Osteoblast (primary cell): ENCODE results near the gene KIF23. TPM values are rescaled to one million over a fixed set of nuclear protein-coding genes. Genes with fewer than 3 reads are reported as not detected.

Experiments
- DNase-seq: peaks from one replicate; pipeline ENCODE4 v3.0.0; 2011; ENCODE audit warnings: low spot score, mixed read lengths; ENCODE audit not compliant: insufficient read length; ENCODE audit errors: missing footprints
- H2AFZ ChIP-seq: 2 replicates; pipeline ENCODE4 v1.6.0; 2011; ENCODE audit warnings: mild to moderate bottlenecking, low read length
- H3K27ac ChIP-seq: 2 replicates; pipeline ENCODE4 v1.5.1; 2011; ENCODE audit warnings: mild to moderate bottlenecking, low read depth, low read length, moderate library complexity
- H3K27me3 ChIP-seq: 2 replicates; pipeline ENCODE4 v1.6.0; 2012; ENCODE audit warnings: mild to moderate bottlenecking, control low read depth, inconsistent platforms, low read length, moderate library complexity; ENCODE audit not compliant: insufficient read depth
- H3K36me3 ChIP-seq: 2 replicates; pipeline ENCODE4 v1.5.1; 2011; ENCODE audit warnings: mild to moderate bottlenecking, low read length, control low read depth, moderate library complexity; ENCODE audit not compliant: insufficient read depth
- H3K4me1 ChIP-seq: 2 replicates; pipeline ENCODE4 v1.5.1; 2011; ENCODE audit warnings: mild to moderate bottlenecking, low read length, control low read depth, moderate library complexity; ENCODE audit not compliant: insufficient read depth
- H3K4me2 ChIP-seq: 2 replicates; pipeline ENCODE4 v1.6.0; 2011; ENCODE audit warnings: mild to moderate bottlenecking, low read length; ENCODE audit not compliant: insufficient read depth
- H3K4me3 ChIP-seq: fragments of 200-600 bp; sonication (generic); 3 replicates; pipeline ENCODE4 v1.5.1; 2012; ENCODE audit warnings: mild to moderate bottlenecking, low read length, inconsistent platforms; ENCODE audit not compliant: insufficient read depth
- H3K79me2 ChIP-seq: 2 replicates; pipeline ENCODE4 v1.6.0; 2012; ENCODE audit warnings: mild to moderate bottlenecking, low read length, control low read depth, inconsistent platforms; ENCODE audit not compliant: insufficient read depth
- H3K9me3 ChIP-seq: 2 replicates; pipeline ENCODE4 v1.5.1; 2011; ENCODE audit warnings: low read depth, low read length, control low read depth
- H4K20me1 ChIP-seq: 2 replicates; pipeline ENCODE4 v1.6.0; 2012; ENCODE audit warnings: mild to moderate bottlenecking, low read length, control low read depth; ENCODE audit not compliant: insufficient read depth
- total RNA-seq: library from RNA; depleted of rRNA; stranded (reverse); fragments of >200 nt; gene quantifications from 2 replicates; pipeline ENCODE4 v1.2.3, GENCODE V29; 2012
- TF ChIP-seq, protein P1 (sequence below): IDR thresholded peaks from 2 replicates; pipeline ENCODE4 v1.5.1; 2011; ENCODE audit warnings: mild to moderate bottlenecking, low read depth, low read length, moderate library complexity; ENCODE audit errors: extremely low read depth

KIF23 gene
- total RNA-seq, 1 donor: 8.3 TPM

DNA sequence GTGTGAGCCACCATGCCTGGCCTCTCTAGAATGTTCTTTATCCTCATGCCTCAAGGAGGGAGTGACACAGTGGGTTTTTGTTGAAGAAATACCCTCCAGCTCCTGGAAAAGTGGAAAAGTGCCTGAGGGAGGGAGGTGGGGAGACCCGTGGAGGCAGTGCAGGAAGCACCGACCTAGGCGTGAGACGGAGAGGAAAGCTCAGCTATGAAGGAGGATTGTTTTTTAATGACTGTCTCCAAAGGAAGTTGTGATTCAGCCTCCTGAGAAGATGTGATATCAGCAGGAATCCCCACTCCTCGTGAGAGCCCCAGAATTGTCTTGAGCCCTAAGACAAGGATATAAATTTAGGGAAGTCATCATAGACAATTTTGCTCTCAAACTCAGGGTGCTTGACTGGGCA, 60.1 kb downstream of the KIF23 start:
- Histone ChIP-seq H4K20me1 (no peaks in the 10 kb centered on the region), H3K27me3 (peaks cover 3% of the 10 kb centered on the region), H3K4me3 (no peak overlapping the region), H3K27ac (no peak overlapping the region), H2AFZ (no peak overlapping the region), H3K4me2 (peak overlapping the region; percentile 40), H3K4me1 (peaks cover 13% of the 10 kb centered on the region), H3K79me2 (no peaks in the 10 kb centered on the region), H3K36me3 (no peaks in the 10 kb centered on the region), H3K9me3 (no peaks in the 10 kb centered on the region)
- TF ChIP-seq, protein P1, sequence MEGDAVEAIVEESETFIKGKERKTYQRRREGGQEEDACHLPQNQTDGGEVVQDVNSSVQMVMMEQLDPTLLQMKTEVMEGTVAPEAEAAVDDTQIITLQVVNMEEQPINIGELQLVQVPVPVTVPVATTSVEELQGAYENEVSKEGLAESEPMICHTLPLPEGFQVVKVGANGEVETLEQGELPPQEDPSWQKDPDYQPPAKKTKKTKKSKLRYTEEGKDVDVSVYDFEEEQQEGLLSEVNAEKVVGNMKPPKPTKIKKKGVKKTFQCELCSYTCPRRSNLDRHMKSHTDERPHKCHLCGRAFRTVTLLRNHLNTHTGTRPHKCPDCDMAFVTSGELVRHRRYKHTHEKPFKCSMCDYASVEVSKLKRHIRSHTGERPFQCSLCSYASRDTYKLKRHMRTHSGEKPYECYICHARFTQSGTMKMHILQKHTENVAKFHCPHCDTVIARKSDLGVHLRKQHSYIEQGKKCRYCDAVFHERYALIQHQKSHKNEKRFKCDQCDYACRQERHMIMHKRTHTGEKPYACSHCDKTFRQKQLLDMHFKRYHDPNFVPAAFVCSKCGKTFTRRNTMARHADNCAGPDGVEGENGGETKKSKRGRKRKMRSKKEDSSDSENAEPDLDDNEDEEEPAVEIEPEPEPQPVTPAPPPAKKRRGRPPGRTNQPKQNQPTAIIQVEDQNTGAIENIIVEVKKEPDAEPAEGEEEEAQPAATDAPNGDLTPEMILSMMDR: no peak
- peak; percentile 78 for DNase-seq

DNA sequence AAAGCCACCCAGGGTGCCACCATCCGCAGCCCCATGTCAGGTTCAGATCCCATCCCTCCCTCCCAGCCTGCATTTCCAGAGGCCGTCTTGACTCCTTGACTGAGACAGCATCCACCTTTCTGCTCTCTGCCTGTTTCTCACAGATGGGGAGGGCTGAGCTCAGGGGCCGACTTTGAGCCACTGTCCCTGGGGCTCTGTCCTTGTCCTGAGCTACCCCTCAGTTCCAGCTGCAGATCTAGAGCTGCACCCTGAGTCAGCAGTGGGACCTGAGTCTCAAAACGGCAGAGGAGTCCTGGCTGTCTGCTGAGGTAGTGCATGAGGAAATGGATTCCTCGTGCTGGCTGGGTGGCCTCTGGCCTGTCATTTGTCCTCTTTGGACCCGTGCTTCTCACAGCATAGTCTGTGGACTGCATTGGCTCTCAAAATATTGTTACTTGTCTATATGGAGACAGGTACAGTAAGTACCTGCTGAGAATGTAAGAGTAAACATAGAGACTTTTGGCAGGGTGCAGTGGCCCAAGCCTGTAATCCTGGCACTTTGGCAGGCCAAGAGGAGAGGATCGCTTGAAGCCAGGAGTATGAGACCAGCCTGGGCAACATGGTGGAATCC, 60.8 kb downstream of the KIF23 start:
- no peak for DNase-seq
- TF ChIP-seq, protein P1: peak; percentile 18
- peaks cover 7% of the 10 kb centered on the region for H3K27me3 ChIP-seq
- no peaks in the 10 kb centered on the region for H4K20me1 ChIP-seq
- peaks cover 13% of the 10 kb centered on the region for H3K4me1 ChIP-seq
- H3K9me3 ChIP-seq: peaks cover 1% of the 10 kb centered on the region
- H2AFZ ChIP-seq: no peak overlapping the region
- no peaks in the 10 kb centered on the region for H3K79me2 ChIP-seq
- H3K36me3 ChIP-seq: no peaks in the 10 kb centered on the region
- no peak overlapping the region for H3K27ac ChIP-seq
- H3K4me2 ChIP-seq: no peak overlapping the region
- H3K4me3 ChIP-seq: no peak overlapping the region

DNA sequence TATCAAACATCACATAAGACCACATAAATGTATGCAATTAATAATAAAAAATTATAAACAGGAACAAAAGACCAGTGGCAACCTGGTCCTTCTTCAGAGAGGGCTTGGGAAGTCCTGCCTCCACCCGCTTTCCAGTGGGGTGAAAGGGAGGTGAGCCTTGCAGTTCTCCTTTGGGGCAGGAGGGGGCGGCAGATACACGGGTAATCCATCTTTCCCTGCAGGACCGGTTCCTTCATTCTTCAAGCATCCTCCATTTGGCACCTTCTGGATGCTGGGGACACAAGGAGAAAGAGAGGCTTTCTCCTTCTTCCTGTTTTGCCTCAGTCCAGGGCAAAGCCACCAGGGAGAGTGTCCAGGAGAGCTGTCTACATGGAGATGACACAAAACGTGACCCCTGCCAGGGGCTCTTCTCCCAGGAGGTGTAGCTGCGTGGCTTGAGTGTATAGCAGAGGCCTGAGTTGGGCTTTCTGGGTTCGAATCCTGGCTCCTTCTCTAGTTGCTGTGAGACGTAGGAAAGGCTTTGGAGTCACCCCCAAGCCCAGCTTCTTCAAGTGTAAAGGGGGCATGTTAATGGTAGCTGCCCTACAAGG, 61.7 kb downstream of the KIF23 start:
- H3K27ac ChIP-seq: no peak overlapping the region
- H4K20me1 ChIP-seq: no peaks in the 10 kb centered on the region
- H3K4me2 ChIP-seq: no peak overlapping the region
- H3K79me2 ChIP-seq: no peaks in the 10 kb centered on the region
- H3K9me3 ChIP-seq: peaks cover 1% of the 10 kb centered on the region
- H3K36me3 ChIP-seq: no peaks in the 10 kb centered on the region
- DNase-seq: peak; percentile 93
- H3K4me1 ChIP-seq: peaks cover 13% of the 10 kb centered on the region
- H3K27me3 ChIP-seq: peaks cover 9% of the 10 kb centered on the region
- H3K4me3 ChIP-seq: no peak overlapping the region
- TF ChIP-seq, protein P1: peak; percentile 99
- no peak overlapping the region for H2AFZ ChIP-seq

DNA sequence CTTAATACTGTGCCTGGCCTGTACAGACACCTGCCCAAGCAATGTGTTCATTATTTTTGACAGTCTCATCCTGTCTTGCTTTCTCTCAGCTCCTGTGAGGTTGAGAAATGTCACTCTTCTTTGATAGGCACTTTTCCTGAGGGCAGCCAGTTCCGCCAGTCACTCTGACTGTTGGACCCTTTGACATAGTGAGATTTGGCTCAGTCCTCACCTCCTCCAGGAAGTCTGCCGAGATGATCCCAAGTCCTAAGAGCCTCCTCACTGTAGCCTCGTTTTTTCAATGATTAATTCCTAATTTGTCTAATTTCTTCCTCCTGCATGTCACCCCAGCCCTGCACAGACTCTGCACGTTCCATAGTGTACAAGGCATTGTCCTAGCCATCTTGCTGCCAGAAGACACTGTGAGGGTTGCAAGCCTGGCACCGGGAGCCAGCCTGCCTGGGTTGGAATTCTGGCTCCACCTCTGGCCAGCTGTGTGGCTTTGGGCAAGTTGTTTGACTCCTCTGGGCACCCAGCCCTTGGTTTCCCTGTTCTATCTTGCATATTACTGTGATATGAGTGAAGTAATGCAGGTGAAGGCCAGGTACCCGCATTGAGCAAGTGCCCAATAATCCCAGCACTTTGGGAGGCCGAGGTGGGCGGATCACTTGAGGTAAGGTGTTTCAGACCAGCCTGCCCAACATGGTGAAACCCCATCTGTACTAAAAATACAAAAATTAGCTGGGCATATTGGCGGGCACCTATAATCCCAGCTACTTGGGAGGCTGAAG, 62.7 kb downstream of the KIF23 start:
- Histone ChIP-seq H3K9me3 (peaks cover 1% of the 10 kb centered on the region), H2AFZ (no peak overlapping the region), H3K79me2 (no peaks in the 10 kb centered on the region), H3K27ac (no peak overlapping the region), H4K20me1 (no peaks in the 10 kb centered on the region), H3K4me1 (peaks cover 13% of the 10 kb centered on the region), H3K4me2 (no peak overlapping the region), H3K4me3 (no peak overlapping the region), H3K36me3 (no peaks in the 10 kb centered on the region), H3K27me3 (peaks cover 9% of the 10 kb centered on the region)
- DNase-seq: no peak
- TF ChIP-seq, protein P1: no peak
